Measurements from ENCODE around the gene REL.

DNA sequence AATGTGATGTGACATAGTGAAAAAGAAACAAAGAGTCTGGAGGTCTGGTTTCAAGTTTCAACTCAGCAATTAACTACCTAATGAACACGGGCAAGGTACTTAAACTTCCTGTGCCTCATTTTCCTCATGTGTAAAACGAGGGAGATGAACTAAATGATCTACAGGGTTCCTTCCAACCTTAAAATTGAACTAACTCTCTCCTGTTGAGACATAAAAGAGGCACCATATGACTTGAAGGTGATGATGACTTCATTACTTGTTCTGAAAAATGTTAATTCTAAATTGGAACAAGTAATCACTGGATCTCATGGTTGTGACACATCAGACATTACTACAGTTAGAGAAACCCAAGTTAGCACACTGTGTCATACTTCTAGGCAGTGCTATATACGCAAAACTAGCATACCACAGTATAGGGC is 8.9 kb upstream of the REL start:
- TF ChIP-seq CTCF (IDR thresholded peaks at IDR 0.05) (no peak), POLR2A (IDR thresholded peaks at IDR 0.05) (no peak)

All from stomach (tissue), 4 donors.